ENCODE data around the gene RAB6B. TPM values are rescaled to one million over a fixed set of nuclear protein-coding genes. Genes with fewer than 3 reads are reported as not detected.

Gene RAB6B
- total RNA-seq, 1 donor from 2014 or later: 11.0 TPM

DNA sequence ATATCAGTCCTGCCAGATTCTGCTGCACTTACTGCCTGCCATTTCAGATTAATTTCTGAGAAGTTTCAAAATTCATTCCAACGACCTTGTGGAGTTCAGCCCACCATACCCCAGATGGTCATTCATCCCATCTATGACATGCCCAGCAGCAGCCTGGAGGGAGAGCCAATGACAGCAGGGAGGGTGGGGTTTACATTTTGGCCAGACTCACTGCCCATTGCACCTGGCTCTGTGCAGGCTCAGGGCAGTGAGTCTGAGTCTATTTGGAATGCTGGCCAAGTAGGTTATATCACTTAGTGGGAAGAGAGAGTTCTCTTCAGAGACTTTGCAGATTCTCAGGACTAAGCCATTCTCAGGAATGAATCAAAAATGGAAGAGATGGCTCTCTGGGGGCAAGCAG lies 68.5 kb downstream of the RAB6B start:
- no peaks in the 10 kb centered on the region for H3K27me3 Mint-ChIP-seq (ENCODE audit: low read depth)
- no peak overlapping the region for H3K4me3 Mint-ChIP-seq
- peaks cover 29% of the 10 kb centered on the region for H3K36me3 Mint-ChIP-seq
- DNase-seq (ENCODE audit: low spot score in 2 of 2, unreplicated experiment in 2 of 2): no peak
- H3K9me3 Mint-ChIP-seq: no peaks in the 10 kb centered on the region
- H3K4me1 Mint-ChIP-seq: no peaks in the 10 kb centered on the region
- TF ChIP-seq, protein P1, sequence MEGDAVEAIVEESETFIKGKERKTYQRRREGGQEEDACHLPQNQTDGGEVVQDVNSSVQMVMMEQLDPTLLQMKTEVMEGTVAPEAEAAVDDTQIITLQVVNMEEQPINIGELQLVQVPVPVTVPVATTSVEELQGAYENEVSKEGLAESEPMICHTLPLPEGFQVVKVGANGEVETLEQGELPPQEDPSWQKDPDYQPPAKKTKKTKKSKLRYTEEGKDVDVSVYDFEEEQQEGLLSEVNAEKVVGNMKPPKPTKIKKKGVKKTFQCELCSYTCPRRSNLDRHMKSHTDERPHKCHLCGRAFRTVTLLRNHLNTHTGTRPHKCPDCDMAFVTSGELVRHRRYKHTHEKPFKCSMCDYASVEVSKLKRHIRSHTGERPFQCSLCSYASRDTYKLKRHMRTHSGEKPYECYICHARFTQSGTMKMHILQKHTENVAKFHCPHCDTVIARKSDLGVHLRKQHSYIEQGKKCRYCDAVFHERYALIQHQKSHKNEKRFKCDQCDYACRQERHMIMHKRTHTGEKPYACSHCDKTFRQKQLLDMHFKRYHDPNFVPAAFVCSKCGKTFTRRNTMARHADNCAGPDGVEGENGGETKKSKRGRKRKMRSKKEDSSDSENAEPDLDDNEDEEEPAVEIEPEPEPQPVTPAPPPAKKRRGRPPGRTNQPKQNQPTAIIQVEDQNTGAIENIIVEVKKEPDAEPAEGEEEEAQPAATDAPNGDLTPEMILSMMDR (IDR thresholded peaks at IDR 0.05; ENCODE audit: unreplicated experiment): no peak
- no peak overlapping the region for H3K27ac Mint-ChIP-seq

DNA sequence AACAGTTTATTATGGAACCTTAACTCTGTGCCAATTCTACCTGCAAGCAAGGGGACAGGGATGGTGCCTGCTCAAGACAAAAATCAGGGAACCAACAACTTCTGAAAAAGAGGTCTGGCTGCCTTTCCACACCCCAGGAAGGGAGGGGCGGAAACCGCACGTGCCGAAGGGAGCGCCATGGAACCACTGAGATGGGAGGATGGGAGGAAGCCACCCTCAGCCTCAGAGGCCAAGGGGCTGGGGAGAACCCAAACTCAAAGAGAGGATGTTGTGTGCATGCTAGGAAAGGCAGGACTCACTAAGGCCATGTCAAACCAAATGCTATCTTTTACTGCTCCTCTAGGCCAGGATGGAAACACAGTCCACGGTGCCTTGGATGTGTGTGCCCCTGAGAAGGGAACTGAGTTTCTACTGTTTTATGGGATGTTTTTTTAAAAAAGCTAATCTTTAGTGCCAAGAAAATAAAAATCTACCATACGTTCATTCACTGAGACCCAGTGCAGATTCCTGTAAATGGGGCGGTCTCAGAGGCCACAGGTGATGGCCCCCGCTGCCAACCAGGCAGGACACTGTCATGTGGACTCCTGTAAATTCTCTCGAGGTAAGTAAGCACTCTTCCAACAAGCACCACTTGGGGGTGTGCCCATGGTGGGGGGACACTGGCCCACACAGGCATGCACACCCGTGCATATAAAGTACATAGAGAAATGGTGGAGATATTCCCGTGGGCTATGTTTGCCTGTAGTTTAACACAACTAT lies 69.5 kb downstream of the RAB6B start:
- Mint-ChIP-seq H3K4me1 (no peaks in the 10 kb centered on the region), H3K27ac (no peak overlapping the region), H3K36me3 (peaks cover 36% of the 10 kb centered on the region), H3K27me3 (ENCODE audit: low read depth) (no peaks in the 10 kb centered on the region), H3K4me3 (no peak overlapping the region), H3K9me3 (no peaks in the 10 kb centered on the region)
- TF ChIP-seq, protein P1 (IDR thresholded peaks at IDR 0.05; ENCODE audit: unreplicated experiment): no peak
- no peak for DNase-seq (ENCODE audit: low spot score in 2 of 2, unreplicated experiment in 2 of 2)

DNA sequence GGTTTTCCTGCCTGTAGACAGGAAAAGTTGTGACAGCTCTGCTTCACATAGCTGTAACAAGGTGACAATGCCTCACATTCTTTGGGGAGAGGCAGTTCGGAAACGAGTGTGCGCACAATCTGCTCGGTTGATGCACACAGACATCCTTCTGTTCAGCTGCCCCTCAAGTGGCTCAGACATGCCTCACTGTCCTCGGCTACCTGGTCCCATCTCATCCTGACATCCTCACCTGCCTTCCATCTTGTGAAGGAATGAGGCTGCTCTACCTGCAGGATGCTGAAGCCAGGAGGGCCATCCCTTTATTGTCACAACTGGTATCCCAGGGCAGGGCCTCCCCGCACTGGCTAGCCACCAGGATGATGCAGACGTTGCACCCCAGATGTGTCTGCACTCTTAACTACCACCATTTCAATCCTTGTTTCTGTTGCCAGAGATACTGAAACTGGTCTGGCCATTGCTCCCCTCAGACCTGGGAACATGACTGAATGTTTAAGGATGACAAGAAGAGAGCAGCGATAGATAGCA lies 70.7 kb downstream of the RAB6B start:
- no peaks in the 10 kb centered on the region for H3K9me3 Mint-ChIP-seq
- H3K4me1 Mint-ChIP-seq: no peaks in the 10 kb centered on the region
- no peak overlapping the region for H3K4me3 Mint-ChIP-seq
- peaks cover 44% of the 10 kb centered on the region for H3K36me3 Mint-ChIP-seq
- TF ChIP-seq, protein P1 (IDR thresholded peaks at IDR 0.05; ENCODE audit: unreplicated experiment): no peak
- no peak for DNase-seq (ENCODE audit: low spot score in 2 of 2, unreplicated experiment in 2 of 2)
- H3K27me3 Mint-ChIP-seq (ENCODE audit: low read depth): no peaks in the 10 kb centered on the region
- no peak overlapping the region for H3K27ac Mint-ChIP-seq

DNA sequence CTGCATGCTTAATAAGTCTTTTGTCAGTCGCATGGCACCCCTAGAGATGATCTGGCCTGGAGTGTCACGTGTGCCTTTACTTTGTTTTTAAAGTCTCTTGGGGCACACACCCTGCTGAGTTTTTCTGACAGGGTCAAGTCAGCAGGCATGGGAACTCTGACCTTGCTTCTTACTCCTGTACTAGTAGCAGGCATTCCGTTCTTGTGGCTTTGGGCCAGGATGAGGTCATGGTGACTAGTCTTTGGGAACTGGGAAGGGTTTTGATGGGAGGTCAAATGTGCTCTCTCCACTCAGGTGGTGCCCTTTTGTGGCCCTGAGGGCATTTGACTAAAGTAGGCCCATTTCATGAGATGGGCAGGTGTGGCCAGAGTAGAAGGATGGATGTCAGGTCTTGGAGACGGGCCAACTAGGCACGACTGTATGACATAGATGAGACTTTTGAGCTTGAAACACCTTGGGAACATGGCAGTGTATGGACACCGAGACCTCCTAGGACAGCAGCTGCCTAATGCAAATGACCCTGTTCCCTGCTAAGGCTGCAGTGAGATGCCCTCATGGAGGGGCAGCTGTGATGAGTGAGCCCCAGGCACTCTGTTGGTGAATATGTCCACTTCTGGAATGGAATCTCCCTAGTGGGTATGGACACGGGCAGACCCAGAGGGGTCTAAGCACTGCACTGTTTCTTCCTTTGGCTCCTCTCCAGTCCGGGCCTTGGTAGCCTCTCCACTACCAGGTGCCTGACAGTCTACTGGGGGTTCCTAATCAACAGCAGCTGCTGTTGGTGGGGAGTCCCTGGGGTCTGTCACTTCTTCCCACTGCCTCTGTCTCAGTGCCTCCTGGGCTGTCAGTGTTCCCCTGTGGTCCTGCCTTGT lies 73.7 kb downstream of the RAB6B start:
- no peaks in the 10 kb centered on the region for H3K9me3 Mint-ChIP-seq
- no peak for DNase-seq (ENCODE audit: low spot score in 2 of 2, unreplicated experiment in 2 of 2)
- no peak overlapping the region for H3K27ac Mint-ChIP-seq
- TF ChIP-seq, protein P1 (IDR thresholded peaks at IDR 0.05; ENCODE audit: unreplicated experiment): no peak
- no peaks in the 10 kb centered on the region for H3K27me3 Mint-ChIP-seq (ENCODE audit: low read depth)
- H3K36me3 Mint-ChIP-seq: peaks cover 50% of the 10 kb centered on the region
- H3K4me3 Mint-ChIP-seq: no peak overlapping the region
- no peaks in the 10 kb centered on the region for H3K4me1 Mint-ChIP-seq

DNA sequence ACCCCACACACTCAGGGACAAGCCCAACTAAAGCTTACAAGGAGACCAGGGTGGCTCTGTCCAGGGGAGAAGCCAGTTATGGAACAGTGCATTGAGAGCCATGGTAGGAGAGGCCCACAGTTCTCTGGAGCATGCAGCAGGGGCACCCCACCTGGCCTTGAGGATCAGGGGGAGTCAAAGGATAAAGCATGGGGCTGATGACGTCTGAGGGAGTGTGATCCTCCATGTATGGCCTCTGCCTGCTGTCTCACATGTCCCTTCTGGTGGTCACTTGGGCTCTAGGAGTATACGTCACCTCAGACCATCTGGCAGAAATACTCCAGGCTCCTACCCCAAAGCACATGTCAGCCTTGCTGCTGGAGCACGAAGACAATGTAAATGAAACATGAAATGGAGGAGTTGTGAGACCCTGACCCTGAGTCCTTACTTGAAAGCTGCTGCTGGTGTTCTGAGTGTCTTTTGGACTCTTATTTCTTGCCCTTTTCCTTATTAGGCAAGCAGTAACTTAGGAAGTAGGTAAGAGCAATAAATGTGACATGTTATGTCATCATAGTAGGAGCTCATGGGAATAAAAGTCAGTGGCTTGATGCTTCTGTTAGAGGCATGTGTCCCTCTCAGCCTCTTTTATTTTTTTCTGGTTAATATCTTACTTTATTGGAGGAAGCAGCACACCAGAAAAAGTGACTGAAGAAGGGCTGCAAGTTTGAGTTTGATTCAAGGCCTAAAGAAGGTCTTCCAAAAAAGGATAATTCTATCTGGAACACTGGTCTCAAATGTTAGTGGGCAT lies 74.6 kb downstream of the RAB6B start:
- no peak for DNase-seq (ENCODE audit: low spot score in 2 of 2, unreplicated experiment in 2 of 2)
- no peaks in the 10 kb centered on the region for H3K4me1 Mint-ChIP-seq
- no peak overlapping the region for H3K27ac Mint-ChIP-seq
- no peak overlapping the region for H3K4me3 Mint-ChIP-seq
- no peaks in the 10 kb centered on the region for H3K27me3 Mint-ChIP-seq (ENCODE audit: low read depth)
- H3K36me3 Mint-ChIP-seq: peaks cover 50% of the 10 kb centered on the region
- H3K9me3 Mint-ChIP-seq: no peaks in the 10 kb centered on the region
- TF ChIP-seq, protein P1 (IDR thresholded peaks at IDR 0.05; ENCODE audit: unreplicated experiment): no peak
